Endothelial cell of umbilical vein (primary cell): ENCODE results near the gene CLDN14. TPM values are rescaled to one million over a fixed set of nuclear protein-coding genes. Genes with fewer than 3 reads are reported as not detected.

Source experiments
- BruUV-seq: library from RNA; stranded (reverse); fragments of 400-500 nt; replicated peaks from 2 replicates; lab custom pipeline; 2021; lab: Mats Ljungman, UMichigan
- CTCF ChIA-PET: fragments of 300-600, 350-600 bp; sonication (Branson Sonifier 250); formaldehyde crosslinking; loops from one replicate; lab custom pipeline; 2021; ENCODE audit warnings: antibody characterized with exemption, inconsistent platforms; lab: Charles Lee
- POLR2A ChIA-PET: fragments of 300-600, 350-600 bp; sonication (Branson Sonifier 250); formaldehyde crosslinking; loops from one replicate; lab custom pipeline; 2021; ENCODE audit warnings: antibody characterized with exemption, inconsistent platforms; lab: Charles Lee
- DNase-seq: peaks from one replicate; pipeline ENCODE4 v3.0.0-alpha.2; 2011; ENCODE audit warnings: low read depth, low spot score
- FAIRE-seq: peaks from 2 replicates; lab custom pipeline; 2011; peaks lifted over from hg19 to GRCh38; lab: Jason Lieb, UNC
- H2AFZ ChIP-seq: 2 replicates; pipeline ENCODE4 v1.6.0; 2012; ENCODE audit warnings: low read depth, low read length, control low read depth, inconsistent platforms
- H3K27ac ChIP-seq: 2 replicates; pipeline ENCODE4 v1.5.1; 2011; ENCODE audit warnings: low read depth, mild to moderate bottlenecking, control low read depth, low read length, moderate library complexity; ENCODE audit not compliant: insufficient read depth
- H3K27me3 ChIP-seq, 2 experiments: 2 replicates each; pipeline versions ENCODE4 v1.6.0 to v1.6.1; 2011; ENCODE audit warnings: low read length in 2 of 2, mixed read lengths in 1 of 2; ENCODE audit not compliant: control insufficient read depth in 2 of 2, insufficient read depth in 2 of 2
- H3K36me3 ChIP-seq, 2 experiments: 2 replicates in 1 of 2; 3 replicates in 1 of 2; pipeline ENCODE4 v1.5.1; 2011; ENCODE audit warnings: low read length in 2 of 2, mild to moderate bottlenecking in 1 of 2, moderate library complexity in 1 of 2; ENCODE audit not compliant: control insufficient read depth in 2 of 2, insufficient read depth in 2 of 2; ENCODE audit errors: extremely low read depth in 1 of 2
- H3K4me1 ChIP-seq: 3 replicates; pipeline ENCODE4 v1.5.1; 2011; ENCODE audit warnings: mild to moderate bottlenecking, low read length; ENCODE audit not compliant: control insufficient read depth, insufficient read depth; ENCODE audit errors: extremely low read depth
- H3K4me2 ChIP-seq: 2 replicates; pipeline ENCODE4 v1.6.1; 2011; ENCODE audit warnings: low read length, control low read depth, mixed read lengths; ENCODE audit not compliant: insufficient read depth
- H3K4me3 ChIP-seq, 3 experiments: fragments of 200-600 bp in 1 of 3; sonication (generic), shearing (Covaris generic) in 1 of 3; replicated peaks in 1 of 3; 2 replicates each; pipeline ENCODE4 v1.5.1; 2011 to 2016; ENCODE audit warnings: control low read depth in 3 of 3, low read length in 3 of 3, mild to moderate bottlenecking in 2 of 3, inconsistent platforms in 1 of 3, low read depth in 1 of 3, moderate library complexity in 1 of 3; ENCODE audit not compliant: insufficient read depth in 1 of 3
- H3K79me2 ChIP-seq: 2 replicates; pipeline ENCODE4 v1.6.0; 2012; ENCODE audit warnings: low read length, inconsistent platforms; ENCODE audit not compliant: control insufficient read depth, insufficient read depth
- H3K9ac ChIP-seq: replicated peaks from 2 replicates; pipeline ENCODE3; 2011; ENCODE audit warnings: low read length, control low read depth; ENCODE audit not compliant: insufficient read depth; ENCODE audit errors: extremely low read depth
- H3K9me1 ChIP-seq: replicated peaks from 3 replicates; pipeline ENCODE4 v1.6.0; 2011; ENCODE audit warnings: mild to moderate bottlenecking, low read length; ENCODE audit not compliant: control insufficient read depth, insufficient read depth; ENCODE audit errors: extremely low read depth
- H3K9me3 ChIP-seq: replicated peaks from 2 replicates; pipeline ENCODE4 v1.5.1; 2012; ENCODE audit warnings: low read length, inconsistent platforms; ENCODE audit not compliant: control insufficient read depth, insufficient read depth
- H4K20me1 ChIP-seq: replicated peaks from 2 replicates; pipeline ENCODE3; 2011; ENCODE audit warnings: mild to moderate bottlenecking, low read length; ENCODE audit not compliant: control insufficient read depth, insufficient read depth; ENCODE audit errors: extremely low read depth
- CTCF ChIP-seq, 2 donors: IDR thresholded peaks; 1 replicate in 1 of 2; 2 replicates in 1 of 2; pipeline ENCODE4 v1.5.1; 2011; ENCODE audit warnings: low read length in 2 of 2, mild to moderate bottlenecking in 2 of 2, moderate library complexity in 2 of 2, control low read depth in 1 of 2, inconsistent platforms in 1 of 2, low read depth in 1 of 2; ENCODE audit not compliant: insufficient read depth in 1 of 2; ENCODE audit errors: extremely low read depth in 1 of 2
- EZH2 ChIP-seq: IDR thresholded peaks from 2 replicates; pipeline ENCODE4 v1.6.1; 2012; ENCODE audit warnings: borderline replicate concordance, low read depth, mild to moderate bottlenecking, moderate library complexity, low read length, inconsistent platforms; ENCODE audit not compliant: severe bottlenecking
- FOS ChIP-seq: IDR thresholded peaks from 2 replicates; pipeline ENCODE4 v1.6.1; 2011; ENCODE audit warnings: mild to moderate bottlenecking, low read length, moderate library complexity, borderline replicate concordance; ENCODE audit not compliant: insufficient read depth
- GATA2 ChIP-seq: IDR thresholded peaks from 2 replicates; pipeline ENCODE4 v1.7.0; 2011; ENCODE audit warnings: low read depth, mild to moderate bottlenecking, moderate library complexity, mixed read lengths, low read length; ENCODE audit not compliant: insufficient read length, insufficient read depth
- JUN ChIP-seq: IDR thresholded peaks from 2 replicates; pipeline ENCODE4 v1.6.1; 2011; ENCODE audit warnings: borderline replicate concordance, low read depth; ENCODE audit not compliant: insufficient read length, insufficient read depth
- MAX ChIP-seq: IDR thresholded peaks from 2 replicates; pipeline ENCODE4 v1.6.1; 2011; ENCODE audit not compliant: insufficient read depth, insufficient read length
- MYC ChIP-seq: IDR thresholded peaks from one replicate; pipeline ENCODE4 v1.6.1; 2011; ENCODE audit warnings: mild to moderate bottlenecking, low read depth, low read length
- POLR2A ChIP-seq: IDR thresholded peaks from 2 replicates; pipeline ENCODE4 v1.6.1; 2012; ENCODE audit warnings: low read depth, mild to moderate bottlenecking, control low read depth, low read length
- POLR2AphosphoS5 ChIP-seq: IDR thresholded peaks from 2 replicates; pipeline ENCODE4 v1.6.1; 2012; ENCODE audit warnings: low read depth, mild to moderate bottlenecking, control low read depth, low read length, moderate library complexity; ENCODE audit not compliant: insufficient read depth
- dilution Hi-C: fragments of 300-500 bp; cut with MboI; formaldehyde crosslinking; loops from one replicate; pipeline ENCODE4 v1.15.0; 2019; ENCODE audit warnings: low sequenced_read_pairs; ENCODE audit not compliant: extremely low pct_ligation_motif_present
- intact Hi-C: fragments of 100-400 bp; cut with micrococcal nuclease; formaldehyde crosslinking; loops from one replicate; pipeline ENCODE4 v1.10.0; 2022
- polyA plus RNA-seq, 4 experiments: library from polyadenylated mRNA; depleted of rRNA in 3 of 4; stranded (reverse) in 3 of 4; unstranded in 1 of 4; fragments of >200 nt; gene quantifications; 2 replicates each; pipeline versions ENCODE4 v1.2.1 to v1.2.3, GENCODE V29; 2011 to 2012; ENCODE audit warnings: missing spikeins in 1 of 4
- total RNA-seq: library from RNA; stranded (reverse); gene quantifications from 2 replicates; pipeline ENCODE4 v1.2.3, GENCODE V29; 2021

The CLDN14 gene
- total and polyA plus RNA-seq, 2 donors (not counting 3 experiments of a cell fraction or from before 2014, with no cell fraction given), result 1.0 to 2.5 TPM

- ChIA-PET CTCF (no interaction called here), POLR2A (no interaction called here)
- TF ChIP-seq MAX, result no peak
- no peak for TF ChIP-seq FOS
- TF ChIP-seq GATA2, result no peak
- no peak for TF ChIP-seq POLR2A
- no peak for TF ChIP-seq JUN
- no peak for TF ChIP-seq CTCF (IDR thresholded peaks at IDR 0.05; ENCODE audit: extremely low read depth in 1 of 2, insufficient read depth in 1 of 2, low read depth in 1 of 2, low read length in 2 of 2)
- TF ChIP-seq EZH2, result no peak
- TF ChIP-seq POLR2AphosphoS5, result no peak
- TF ChIP-seq MYC, result no peak
- intact Hi-C loops, result no loop called here
- peaks cover 6% of the 10 kb centered on the region in 2 experiments for H3K36me3 ChIP-seq
- H3K4me1 ChIP-seq, result peaks cover 26% of the 10 kb centered on the region
- no peak overlapping the region for H3K9ac ChIP-seq
- peak; percentile 18 for FAIRE-seq
- H3K27me3 ChIP-seq, result no peaks in the 10 kb centered on the region
- H3K4me2 ChIP-seq, result no peak overlapping the region
- no peaks in the 10 kb centered on the region for H3K9me1 ChIP-seq
- H3K4me3 ChIP-seq, result no peak overlapping the region
- H2AFZ ChIP-seq, result no peak overlapping the region
- H3K9me3 ChIP-seq, result no peaks in the 10 kb centered on the region
- H4K20me1 ChIP-seq, result no peaks in the 10 kb centered on the region
- no peak overlapping the region for H3K27ac ChIP-seq
- BruUV-seq, result no TSS peak
- dilution Hi-C loops, result no loop called here
- peaks cover 13% of the 10 kb centered on the region for H3K79me2 ChIP-seq
- DNase-seq, result no peak
These were observed 2.8 kb upstream of the CLDN14 start for GRCh38 chr21:36482673-36483072.
